H1 (cell line): ENCODE results near the gene RPTOR. TPM values are rescaled to one million over a fixed set of nuclear protein-coding genes. Genes with fewer than 3 reads are reported as not detected.

ENCODE experiments used
- BCL11A ChIP-seq, 2 experiments: IDR thresholded peaks; one replicate each; pipeline ENCODE4 v1.6.1; 2011; ENCODE audit warnings: low read depth in 2 of 2, low read length in 2 of 2, mild to moderate bottlenecking in 2 of 2
- CEBPB ChIP-seq: IDR thresholded peaks from 2 replicates; pipeline ENCODE4 v1.6.1; 2012; ENCODE audit warnings: low read depth, low read length
- CHD1 ChIP-seq: IDR thresholded peaks from 2 replicates; pipeline ENCODE4 v1.6.1; 2012; ENCODE audit warnings: low read depth, low read length, improper control_type of control experiment
- GABPA ChIP-seq: IDR thresholded peaks from 2 replicates; pipeline ENCODE4 v1.6.1; 2011; ENCODE audit warnings: mild to moderate bottlenecking, low read length, moderate library complexity, borderline replicate concordance; ENCODE audit not compliant: insufficient read depth
- KDM5A ChIP-seq: fragments of 200-600 bp; IDR thresholded peaks from 2 replicates; pipeline ENCODE4 v1.7.1; 2012; ENCODE audit warnings: mild to moderate bottlenecking, low read length, inconsistent platforms, mixed read lengths
- POU5F1 ChIP-seq: IDR thresholded peaks from 2 replicates; pipeline ENCODE4 v1.6.1; 2011; ENCODE audit warnings: low read depth, mild to moderate bottlenecking, low read length, moderate library complexity
- RBBP5 ChIP-seq: IDR thresholded peaks from 2 replicates; pipeline ENCODE4 v1.7.1; 2012; ENCODE audit warnings: low read depth, mild to moderate bottlenecking, inconsistent platforms, low read length, moderate library complexity, borderline replicate concordance
- SUZ12 ChIP-seq: fragments of 200-600 bp; sonication (generic); IDR thresholded peaks from 2 replicates; pipeline ENCODE4 v1.6.1; 2012; ENCODE audit warnings: mild to moderate bottlenecking, inconsistent platforms, low read length, moderate library complexity, mixed read lengths
- TAF7 ChIP-seq: optimal IDR thresholded peaks from 2 replicates; pipeline ENCODE3; 2011; ENCODE audit warnings: low read depth, mild to moderate bottlenecking, inconsistent platforms, low read length, moderate library complexity, borderline replicate concordance
- polyA plus RNA-seq, 7 experiments: library from polyadenylated mRNA; depleted of rRNA in 3 of 7; stranded (reverse) in 5 of 7; unstranded in 2 of 7; fragments of >200 nt in 5 of 7; fragments of 200-250 nt in 2 of 7; gene quantifications; 1 replicate in 5 of 7; 2 replicates in 1 of 7; 4 replicates in 1 of 7; pipeline versions ENCODE4 v1.2.1 to v1.2.3, GENCODE V29; 2011 to 2013; ENCODE audit warnings: missing spikeins in 2 of 7, mixed read lengths in 2 of 7
- total RNA-seq: library from RNA; stranded (reverse); fragmentation: NEBNext Ultra II Directional; extraction: Animal tissue kit (Norgen Biotek cat#: 25700); gene quantifications from 2 replicates; pipeline ENCODE4 v1.2.1, GENCODE V29; 2021
- TF ChIP-seq, protein P1 (sequence below): IDR thresholded peaks from 2 replicates; pipeline ENCODE4 v1.6.1; 2011; ENCODE audit warnings: low read length, improper control_type of control experiment

RPTOR gene
- total and polyA plus RNA-seq, 2 of the 8 experiments (the other 6 are each of a cell fraction or from before 2014, with no cell fraction given), result 6.9 to 28.7 TPM

DNA sequence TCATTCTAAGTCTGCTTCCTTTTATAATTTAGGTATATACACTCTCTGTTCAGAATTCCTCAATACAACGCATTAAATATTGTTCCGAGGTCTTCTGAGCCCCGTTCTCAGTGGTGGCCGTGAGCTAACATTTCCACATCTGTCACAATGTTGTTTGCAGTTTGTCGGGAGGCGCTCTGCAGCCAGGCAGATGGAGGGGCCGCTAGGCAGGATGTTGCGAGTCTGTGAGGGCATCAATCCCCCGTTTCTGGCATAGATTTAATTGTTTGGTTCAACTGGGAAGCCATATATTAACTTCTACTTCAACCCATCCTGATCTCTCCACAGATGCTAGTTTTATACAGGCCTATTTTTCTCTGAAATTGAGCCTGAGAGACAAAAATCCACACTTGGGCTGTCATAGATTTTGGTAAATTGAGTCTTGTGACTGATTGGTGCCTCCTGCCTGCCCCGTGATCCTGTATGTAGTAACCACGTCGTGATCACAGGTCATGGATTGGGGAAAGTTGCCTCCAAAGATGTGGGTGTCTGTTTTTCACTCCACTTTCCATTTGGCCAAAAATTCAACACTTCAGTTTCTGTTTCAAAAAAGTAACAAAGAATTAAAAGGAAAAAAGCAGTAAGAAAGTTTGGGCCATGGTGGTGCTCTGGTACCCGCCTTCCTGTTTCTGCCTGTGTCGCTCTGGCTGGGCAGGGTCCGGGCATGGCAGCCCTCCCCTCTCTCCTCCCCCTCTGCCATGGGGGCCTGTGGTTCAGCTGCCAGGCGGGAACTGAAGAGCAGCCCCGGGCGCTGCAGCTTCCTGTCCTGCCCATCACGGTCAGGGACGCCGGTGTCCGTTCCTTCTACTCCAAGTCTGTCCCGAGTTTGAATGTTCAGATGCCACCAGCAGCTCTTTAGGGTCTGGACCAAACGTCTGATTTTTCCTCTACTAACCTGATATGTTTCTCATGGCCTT lies 41.5 kb downstream of the RPTOR start (continued):
- TF ChIP-seq, protein P1, sequence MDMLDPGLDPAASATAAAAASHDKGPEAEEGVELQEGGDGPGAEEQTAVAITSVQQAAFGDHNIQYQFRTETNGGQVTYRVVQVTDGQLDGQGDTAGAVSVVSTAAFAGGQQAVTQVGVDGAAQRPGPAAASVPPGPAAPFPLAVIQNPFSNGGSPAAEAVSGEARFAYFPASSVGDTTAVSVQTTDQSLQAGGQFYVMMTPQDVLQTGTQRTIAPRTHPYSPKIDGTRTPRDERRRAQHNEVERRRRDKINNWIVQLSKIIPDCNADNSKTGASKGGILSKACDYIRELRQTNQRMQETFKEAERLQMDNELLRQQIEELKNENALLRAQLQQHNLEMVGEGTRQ, result no peak
- no peak for TF ChIP-seq TAF7
- TF ChIP-seq POU5F1, result no peak
- TF ChIP-seq KDM5A, result no peak
- TF ChIP-seq RBBP5, result no peak
- TF ChIP-seq SUZ12, result no peak
- no peak for TF ChIP-seq CEBPB
- no peak for TF ChIP-seq GABPA
- no peak for TF ChIP-seq BCL11A (IDR thresholded peaks at IDR 0.05; ENCODE audit: low read depth in 2 of 2, low read length in 2 of 2)
- no peak for TF ChIP-seq CHD1
